GM19438 (cell line): ENCODE data around the gene CDC42SE2.
A peak's percentile ranks its signal among the peaks of the same experiment; 100 is the strongest.
"Not testable (repeated sequence)": the region's sequence is repeated elsewhere in the genome, so short reads cannot be mapped to it uniquely, and the experiment has no call there.

Experiments used
- ATAC-seq: cut with Tn5 transposase; IDR thresholded peaks from one replicate; pipeline ENCODE4 v1.9.1; 2021; ENCODE audit warnings: low read depth; ENCODE audit not compliant: unreplicated experiment

CDC42SE2 gene

DNA sequence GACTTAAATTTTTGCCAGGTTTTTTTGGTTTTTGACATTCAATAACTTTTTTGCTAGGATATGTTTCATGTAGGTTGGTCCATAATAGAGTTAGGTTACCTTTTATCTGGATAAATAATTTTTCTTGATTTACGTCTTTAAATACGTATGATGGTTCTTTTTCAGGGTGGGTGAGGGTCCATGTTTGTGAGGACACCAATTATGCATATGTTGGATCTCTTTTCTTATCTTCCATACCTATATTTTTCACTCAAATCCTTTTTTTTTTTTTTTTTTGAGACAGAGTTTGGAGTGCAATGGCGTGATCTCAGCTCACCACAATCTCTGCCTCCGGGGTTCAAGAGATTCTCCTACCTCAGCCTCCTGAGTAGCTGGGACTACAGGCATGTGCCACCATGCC is 17.3 kb upstream of the CDC42SE2 start:
- no peak for ATAC-seq

DNA sequence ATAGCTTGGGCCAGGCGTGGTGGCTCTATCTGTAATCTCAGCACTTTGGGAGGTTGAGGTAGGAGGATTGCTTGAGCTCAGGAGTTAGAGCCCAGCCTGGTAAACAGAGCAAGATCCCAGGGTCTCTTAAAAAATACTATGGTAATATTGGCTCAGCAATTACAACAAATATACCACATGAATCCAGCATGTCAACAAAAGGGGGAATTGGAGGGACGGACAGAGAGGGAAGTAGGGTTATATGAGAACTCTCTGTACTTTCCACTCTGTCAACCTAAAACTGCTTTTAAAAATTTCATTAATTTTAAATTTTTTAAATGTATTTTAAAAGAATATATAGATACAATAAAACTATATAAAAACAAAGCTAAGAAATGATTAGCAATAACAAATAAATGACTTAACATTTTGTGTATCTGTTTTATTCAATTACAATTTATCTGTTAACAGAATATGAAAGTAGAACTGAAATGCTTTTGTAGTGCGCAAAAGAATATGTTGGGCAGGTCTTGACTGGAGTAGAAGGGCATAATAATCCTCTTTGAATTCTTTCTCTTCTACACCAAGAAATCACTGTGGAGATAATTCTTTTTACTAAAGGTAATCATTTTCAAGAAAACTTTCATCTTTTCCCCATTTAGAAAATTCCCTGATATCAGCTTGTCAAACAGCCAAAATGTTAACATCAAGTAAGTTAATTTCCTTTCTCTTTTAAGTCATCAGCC is 12.9 kb upstream of the CDC42SE2 start:
- ATAC-seq: no peak

DNA sequence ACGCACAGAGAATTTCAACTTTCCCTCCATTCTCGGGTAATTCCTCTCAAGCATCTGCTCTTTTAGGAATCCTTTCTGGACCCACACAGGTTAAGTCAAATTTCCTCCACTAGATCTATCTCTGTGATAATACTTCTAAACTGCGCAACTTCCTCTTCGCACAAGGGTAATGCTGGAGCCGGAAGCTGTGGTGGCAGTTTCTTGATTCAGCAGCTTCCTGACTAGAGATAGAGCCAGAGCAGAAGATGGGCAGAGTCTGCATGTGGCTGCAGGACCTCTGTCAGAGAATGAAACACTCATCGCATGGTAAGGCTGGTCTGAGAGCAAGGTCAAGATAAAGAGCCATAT is 11.1 kb upstream of the CDC42SE2 start:
- peak; percentile 84 for ATAC-seq

DNA sequence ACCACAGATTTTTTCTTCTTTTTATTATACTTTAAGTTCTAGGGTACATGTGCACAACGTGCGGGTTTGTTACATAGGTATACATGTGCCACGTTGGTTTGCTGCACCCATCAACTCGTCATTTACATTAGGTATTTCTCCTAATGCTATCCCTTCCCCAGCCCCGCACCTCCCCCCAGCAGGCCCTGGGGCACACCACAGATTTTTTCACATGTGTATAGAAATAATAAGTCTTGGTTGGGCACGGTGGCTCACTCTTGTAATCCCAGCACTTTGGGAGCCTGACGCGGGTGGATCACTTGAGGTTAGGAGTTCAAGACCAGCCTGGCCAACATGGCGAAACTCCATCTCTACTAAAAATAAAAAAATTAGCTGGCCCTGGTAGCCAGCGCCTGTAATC is 9.8 kb upstream of the CDC42SE2 start:
- ATAC-seq: not testable (repeated sequence)

DNA sequence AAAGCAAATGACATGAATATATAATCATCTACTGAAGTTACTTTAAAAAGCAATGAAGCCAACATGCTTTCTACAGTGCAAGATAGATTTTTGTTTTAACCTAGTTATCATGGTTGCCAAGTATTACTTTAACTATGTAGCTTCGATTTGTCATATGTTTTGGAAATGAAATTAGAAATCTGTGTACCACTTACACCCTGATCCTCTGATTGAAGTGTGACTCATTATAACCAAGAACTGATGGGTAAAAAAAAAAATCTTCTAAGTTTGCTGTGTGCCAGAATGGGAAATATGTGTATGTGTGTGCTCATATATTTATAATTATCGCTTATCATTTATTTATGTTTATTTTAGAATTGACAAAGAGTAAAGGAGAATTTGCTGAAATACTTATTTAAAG is 9.1 kb upstream of the CDC42SE2 start:
- no peak for ATAC-seq

DNA sequence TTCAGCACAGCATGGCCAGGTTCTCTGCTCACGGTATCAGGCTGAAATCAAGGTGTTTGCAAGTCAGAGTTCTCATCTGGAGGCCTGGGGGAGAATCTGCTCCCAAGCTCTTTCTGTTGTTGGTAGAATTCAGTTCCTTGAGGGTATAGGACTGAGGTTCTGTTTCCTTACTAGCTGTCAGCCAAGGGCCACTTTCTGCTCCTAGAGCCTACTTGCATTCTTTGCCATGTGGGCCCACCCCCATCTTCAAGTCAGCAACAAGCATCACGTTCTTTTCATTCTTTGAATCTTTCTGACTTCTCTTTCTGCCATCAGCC is 7.4 kb upstream of the CDC42SE2 start:
- no peak for ATAC-seq

DNA sequence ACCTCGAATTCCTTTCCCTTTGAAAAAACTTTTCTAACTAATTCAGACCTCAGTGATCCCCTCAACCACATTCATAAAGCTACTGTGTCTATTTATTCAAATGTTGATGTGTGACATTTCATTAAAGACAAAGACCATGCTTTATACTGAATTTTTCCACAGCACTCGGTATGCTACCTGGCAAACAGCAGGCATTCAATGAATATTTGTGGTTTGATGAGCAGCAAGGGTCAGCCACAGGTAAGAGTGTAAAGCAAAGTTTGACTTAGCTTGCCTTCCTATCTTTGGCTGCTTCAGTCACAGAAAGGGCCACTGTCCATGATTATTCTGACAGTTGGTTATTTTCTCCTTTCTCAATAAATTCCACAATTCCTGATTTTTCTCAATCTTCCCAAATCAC is 5.1 kb upstream of the CDC42SE2 start:
- ATAC-seq: no peak

DNA sequence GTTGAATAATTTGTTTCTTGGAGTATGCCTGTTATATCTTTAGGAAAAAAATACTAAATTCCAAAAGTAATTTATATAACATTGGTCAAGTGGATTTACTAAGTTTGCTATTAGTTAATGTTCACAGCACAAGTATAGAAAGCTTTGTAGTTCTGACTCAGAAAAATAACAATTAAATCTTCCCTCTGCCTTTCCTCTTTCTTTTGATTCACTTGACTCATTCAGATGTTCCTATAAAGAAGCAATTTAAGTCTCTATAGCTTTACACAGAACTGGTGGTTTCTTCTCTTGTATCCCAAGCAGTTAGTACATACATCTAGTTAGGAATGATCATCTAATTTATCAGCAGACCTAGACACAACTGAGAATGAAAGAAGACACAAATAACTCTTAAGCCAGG is 4.5 kb upstream of the CDC42SE2 start:
- no peak for ATAC-seq

DNA sequence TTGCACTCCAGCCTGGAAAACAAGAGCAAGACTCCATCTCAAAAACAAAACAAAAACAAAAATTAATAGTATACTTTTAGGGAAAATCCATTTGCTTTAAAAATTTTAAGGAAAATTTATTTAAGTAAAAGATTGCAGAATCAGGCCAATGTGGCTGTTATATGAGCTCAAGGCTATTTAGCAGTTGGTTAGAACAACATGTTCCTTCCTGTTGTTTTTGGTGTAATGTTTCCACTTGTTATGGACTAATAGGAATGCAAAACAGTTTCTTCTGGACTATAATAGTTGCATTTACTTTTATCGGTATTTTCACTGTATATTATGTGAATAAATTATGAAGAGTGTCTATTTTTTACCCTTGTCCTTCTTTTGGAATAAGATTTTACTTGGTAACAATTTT is 3.0 kb upstream of the CDC42SE2 start:
- ATAC-seq: no peak

DNA sequence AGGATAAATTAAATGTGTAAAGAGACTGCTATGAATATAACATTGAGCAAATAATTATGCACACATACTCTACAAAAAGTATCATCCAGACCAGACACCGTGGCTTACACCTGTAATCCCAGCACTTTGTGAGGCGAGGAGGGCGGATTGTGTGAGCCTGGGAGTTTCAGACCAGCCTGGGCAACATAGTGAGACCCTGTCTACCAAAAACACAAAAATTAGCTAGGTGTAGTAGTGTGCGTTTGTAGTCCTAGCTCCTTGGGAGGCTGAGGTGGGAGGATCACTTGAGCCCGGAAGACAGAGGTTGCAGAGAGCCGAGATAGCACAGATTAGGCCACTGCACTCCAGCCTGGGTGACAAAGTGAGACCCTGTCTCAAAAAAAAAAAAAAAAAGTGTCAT is 2.4 kb upstream of the CDC42SE2 start:
- ATAC-seq: no peak

DNA sequence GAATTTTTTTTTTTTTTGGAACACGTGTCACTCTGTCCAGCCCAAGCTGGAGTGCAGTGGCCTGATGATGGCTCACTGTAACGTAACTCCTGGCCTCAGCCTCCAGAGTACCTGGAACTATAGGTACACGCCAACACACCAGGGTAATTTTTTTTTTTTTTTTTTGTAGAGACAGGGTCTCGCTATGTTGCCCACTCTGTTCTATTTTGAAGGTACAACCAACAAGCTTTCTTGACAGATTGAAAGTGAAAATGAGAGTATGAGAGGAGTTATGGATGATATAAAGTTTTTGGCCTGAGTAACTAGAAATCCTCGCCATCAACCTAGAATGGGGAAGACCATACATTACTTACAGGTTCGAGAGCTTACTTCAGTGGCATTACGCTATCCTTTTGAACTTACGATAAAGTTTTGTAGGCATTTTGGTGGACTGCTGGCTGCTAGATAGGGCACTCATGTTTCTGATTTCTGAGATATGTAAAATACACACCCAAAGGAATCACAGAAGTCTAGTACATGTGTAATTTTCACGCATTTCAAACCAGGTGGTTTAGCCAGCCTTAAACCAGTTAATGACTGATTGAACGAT is 806 bp upstream of the CDC42SE2 start:
- peak; percentile 5 for ATAC-seq

DNA sequence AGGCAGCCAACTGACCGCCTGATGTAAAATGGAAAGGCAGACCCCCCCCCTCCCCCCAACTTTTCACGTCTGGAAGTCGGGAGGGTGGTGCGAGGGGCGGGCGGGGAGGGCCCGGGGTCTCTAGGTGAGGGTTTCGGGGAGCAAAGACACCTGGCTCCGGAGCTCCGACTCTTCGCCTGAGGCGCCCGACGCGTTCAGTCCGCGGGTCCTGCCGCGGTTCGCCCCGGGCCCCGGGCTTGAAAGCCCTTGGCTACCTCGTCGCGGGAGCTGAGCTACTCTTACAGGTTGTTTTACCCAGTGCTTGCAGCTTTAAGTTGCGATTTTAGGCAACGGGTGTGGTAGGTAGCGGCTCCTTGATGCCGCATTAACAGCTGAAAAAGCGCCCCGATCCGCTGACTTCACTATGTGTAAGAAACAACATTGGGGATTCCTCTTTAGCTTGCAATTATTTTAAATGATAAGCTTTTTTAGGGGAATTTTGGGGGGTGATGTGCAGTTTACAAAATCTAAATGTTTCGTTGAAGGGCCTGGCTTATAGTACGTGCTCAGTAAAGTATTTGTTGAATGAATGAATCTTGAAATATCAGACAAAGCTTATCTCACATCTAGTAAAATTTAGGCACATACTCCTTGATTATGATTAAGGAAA is 722 bp downstream of the CDC42SE2 start:
- ATAC-seq: peak; percentile 10

DNA sequence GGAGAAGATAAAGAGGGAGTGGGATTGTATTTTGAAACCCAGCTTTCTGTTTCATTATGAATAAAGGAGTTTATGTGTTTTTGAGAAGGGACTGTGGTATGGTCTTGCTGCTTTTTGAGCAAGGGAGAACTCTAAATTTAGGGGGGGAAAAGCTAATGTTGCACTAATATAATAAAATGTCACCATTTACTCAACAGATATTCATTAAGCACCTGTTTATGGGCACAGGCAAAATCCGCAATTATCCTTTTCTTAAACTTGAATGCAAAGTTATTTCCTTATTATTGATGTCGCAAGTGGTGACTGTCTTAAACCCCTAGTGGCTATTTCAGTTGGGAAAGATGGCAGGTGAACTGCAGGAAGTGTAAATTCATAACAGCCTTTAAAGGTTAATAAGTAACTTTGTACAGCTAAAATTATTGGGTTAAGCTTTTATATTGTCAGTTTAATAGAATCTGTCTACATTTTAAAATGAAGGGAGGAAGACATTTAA is 1.5 kb downstream of the CDC42SE2 start:
- ATAC-seq: no peak

DNA sequence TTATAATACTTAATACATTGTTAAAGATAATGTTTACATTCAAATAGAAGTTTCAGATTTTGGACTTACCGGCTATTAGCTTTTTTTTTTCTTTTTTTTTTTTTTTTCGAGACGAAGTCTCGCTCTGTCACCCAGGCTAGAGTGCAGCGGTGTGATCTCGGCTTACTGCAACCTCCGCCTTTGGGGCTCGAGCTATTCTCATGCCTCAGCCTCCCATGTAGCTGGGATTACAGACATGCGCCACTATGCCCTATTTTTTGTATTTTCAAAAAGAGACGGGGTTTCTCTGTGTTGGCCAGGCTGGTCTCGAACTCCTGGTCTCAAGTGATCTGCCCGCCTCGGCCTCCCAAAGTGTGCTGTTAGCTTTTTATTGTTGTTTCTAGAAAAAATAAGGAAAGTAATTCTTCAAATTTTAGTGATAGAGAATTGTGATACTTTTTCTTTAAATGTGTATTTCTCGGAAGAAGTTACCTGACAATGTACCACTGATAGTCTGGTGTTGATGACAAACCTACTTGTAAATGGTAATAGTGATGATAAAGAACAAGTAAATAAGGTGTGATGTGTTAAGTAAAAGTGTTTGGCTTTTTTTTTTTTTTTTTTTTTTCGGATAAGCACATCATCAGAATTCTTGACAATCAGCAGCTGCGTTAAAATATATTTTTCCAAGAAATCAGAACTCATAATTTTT is 2.7 kb downstream of the CDC42SE2 start:
- no peak for ATAC-seq

DNA sequence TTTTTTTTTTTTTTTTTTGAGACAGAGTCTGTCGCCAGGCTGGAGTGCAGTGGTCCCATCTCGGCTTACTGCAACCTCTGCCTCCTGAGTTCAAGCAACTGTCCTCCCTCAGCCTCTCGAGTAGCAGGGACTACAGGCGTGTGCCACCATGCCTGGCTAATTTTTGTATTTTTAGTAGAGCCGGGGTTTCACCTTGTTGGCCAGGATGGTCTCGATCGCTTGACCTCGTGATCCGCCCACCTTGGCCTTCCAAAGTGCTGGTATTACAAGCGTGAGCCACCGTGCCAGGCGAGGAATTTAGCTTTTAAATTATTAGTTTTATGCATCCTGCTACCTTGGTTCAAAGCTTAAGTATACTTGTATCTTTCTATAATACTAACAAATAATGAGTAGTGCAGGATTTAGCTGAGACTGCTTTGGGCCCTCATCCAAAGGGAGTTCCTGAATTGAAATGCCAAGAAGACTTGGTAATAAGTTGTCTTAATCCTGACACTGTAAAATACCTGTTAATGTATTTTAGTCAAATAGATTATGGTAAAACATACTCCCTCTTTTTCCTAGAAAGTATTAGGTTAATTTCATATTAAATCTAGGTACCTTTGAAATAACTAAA is 5.0 kb downstream of the CDC42SE2 start:
- ATAC-seq: no peak

DNA sequence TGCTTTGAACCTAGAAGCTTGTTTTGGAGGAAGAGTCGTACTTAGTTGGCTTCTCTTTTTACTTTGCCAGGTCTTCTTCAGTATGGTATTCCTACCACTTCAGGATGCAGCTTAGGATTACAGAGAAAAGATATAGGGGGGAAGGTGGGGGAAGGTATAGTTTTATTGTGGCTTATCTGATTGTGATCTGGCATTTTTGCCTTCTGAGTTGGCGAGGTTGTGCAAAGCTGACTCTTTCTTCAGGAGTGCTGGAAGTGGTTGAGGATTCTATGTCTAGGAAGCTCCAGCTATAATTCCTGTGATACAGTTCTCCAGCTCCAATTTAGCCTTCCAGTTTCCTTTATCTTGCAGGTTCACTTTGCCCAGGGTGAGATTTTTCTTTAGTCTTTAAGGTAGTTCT is 7.0 kb downstream of the CDC42SE2 start:
- ATAC-seq: no peak

DNA sequence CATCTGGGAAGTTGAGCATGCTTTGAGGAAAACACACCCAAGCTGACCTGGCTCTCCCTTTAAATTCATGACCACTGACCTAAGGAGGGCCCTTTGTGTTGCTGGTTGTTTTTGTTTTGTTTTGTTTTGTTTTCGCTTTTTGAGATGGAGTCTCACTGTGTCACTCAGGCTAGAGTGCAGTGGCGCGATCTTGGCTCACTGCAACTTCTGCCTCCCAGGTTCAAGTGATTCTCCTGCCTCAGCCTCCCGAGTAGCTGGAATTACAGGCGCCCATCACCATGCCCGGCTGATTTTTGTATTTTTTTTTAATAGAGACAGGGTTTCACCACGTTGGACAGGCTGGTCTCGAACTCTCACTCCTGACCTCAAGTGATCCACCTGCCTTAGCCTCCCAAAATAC is 8.0 kb downstream of the CDC42SE2 start:
- ATAC-seq: not testable (repeated sequence)

DNA sequence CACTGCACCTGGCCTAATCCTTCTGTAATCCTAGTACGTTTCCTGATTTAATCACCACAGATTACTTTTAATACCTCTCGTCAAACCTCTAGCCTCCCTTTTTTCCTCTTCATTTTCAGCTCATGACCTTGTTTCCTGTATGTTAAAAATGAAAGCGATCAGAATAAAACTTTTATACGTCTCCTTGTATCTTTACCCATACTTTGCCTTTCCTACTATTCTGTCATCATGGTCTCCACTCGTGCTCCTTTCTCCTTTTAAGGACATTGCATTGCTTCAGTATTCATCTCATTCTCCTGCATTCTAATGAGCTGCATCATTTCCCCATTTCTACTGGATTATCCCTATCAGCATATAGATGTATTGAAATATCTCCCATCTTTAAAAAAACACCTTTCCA is 8.5 kb downstream of the CDC42SE2 start:
- ATAC-seq: no peak

DNA sequence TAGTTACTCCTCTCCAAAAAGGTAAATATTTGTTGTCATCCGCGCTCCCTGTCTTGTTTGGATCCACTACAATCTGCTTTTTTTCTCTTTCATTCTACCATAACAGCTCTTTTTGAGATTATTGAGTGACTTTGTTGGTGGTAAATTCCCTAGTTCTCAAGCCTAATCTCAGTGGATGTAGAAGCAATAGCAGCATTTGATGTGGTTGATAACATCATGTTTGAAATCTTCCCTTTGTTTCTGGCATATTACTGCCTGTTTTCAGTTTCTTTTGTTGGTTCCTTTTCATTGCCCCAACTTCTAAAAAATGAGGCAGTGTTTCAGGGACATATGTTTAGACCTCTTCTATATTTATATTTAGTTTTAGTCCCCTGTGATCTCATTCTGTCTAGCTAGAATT is 8.9 kb downstream of the CDC42SE2 start:
- no peak for ATAC-seq

DNA sequence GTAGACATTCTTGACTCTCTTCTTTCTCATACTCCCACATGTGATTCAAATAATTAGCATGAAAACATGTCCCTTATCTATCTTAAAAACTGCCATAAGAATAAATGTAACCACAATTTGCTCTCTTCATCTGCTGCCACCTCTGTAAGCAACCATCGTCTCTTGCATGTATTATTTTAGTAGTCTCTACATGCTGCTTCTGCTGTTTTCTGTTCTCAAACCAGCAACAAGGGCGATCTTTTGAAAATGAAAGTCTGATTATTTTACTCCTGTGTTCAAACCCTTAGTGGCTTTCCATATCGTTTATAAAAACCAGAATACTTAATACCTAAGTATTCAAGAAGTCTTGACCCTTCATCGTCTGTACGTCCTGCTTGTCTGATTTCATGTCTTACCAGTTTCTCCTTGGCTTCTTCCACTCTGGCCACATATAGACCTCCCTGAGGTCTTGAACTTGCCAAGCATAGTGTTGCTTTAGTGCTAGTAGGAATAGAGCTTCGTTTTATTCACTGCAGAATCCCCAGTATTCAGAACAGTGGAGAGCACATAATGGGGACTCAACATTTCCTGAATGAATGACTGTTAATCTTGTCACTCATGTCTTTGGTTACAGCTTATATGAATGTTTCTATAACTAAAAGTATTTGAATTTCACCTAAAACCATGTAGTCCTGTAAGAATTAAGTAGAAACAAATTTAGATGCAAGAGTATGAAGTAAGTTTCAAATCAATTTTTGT is 10.6 kb downstream of the CDC42SE2 start:
- no peak for ATAC-seq

DNA sequence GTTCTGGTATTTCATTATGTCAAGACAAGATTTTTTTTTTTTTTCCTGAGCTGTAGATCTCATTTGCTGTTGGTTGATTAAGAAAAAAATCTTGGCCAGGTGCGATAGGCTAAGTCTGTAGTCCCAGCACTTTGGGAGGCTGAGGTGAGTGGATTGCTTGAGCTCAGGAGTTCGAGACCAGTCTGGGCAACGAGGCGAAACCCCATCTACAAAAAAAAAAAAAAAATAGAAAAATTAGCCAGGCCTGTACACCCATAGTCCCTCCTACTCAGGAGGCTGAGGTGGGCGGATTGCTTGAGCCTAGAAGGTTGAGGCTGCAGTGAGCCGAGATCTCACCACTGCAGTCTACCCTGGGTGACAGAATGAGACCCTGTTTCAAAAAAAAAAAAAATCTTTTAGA is 12.2 kb downstream of the CDC42SE2 start:
- ATAC-seq: no peak
